GM12892 (cell line): ENCODE data around the gene SRRT.

Experiments used
- POLR2A ChIP-seq: IDR thresholded peaks from 2 replicates; pipeline ENCODE4 v1.6.1; 2011; ENCODE audit warnings: low read depth, low read length, control low read depth
- TAF1 ChIP-seq: IDR thresholded peaks from 2 replicates; pipeline ENCODE4 v1.6.1; 2011; ENCODE audit warnings: low read depth, mild to moderate bottlenecking, control low read depth, low read length, borderline replicate concordance

- TF ChIP-seq POLR2A = no peak
- TF ChIP-seq TAF1 = no peak
Measured at GRCh38 chr7:100914879-100915447, 40.1 kb downstream of the SRRT start.
